Measurements from ENCODE around the gene SPATA45. TPM values are rescaled to one million over a fixed set of nuclear protein-coding genes. Genes with fewer than 3 reads are reported as not detected.

SPATA45 gene
- total and polyA plus RNA-seq, 2 of the 13 experiments (the other 11 are each of a cell fraction or from before 2014, with no cell fraction given) = 0.17 to 0.64 TPM

GRCh38 chr1:212858461-212859265 lies 11.2 kb upstream of the SPATA45 start (continued):
- TF ChIP-seq, protein P1, sequence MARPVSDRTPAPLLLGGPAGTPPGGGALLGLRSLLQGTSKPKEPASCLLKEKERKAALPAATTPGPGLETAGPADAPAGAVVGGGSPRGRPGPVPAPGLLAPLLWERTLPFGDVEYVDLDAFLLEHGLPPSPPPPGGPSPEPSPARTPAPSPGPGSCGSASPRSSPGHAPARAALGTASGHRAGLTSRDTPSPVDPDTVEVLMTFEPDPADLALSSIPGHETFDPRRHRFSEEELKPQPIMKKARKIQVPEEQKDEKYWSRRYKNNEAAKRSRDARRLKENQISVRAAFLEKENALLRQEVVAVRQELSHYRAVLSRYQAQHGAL (CRISPR knock-in tag; IDR thresholded peaks at IDR 0.05; ENCODE audit: not compliant biosample characterization) = peak; percentile 32
- no peak for TF ChIP-seq ZSCAN20 (CRISPR knock-in tag; IDR thresholded peaks at IDR 0.05; ENCODE audit: borderline replicate concordance)
- no peak; the same call in 1 of the 2 replicates for TF ChIP-seq E2F1 (CRISPR knock-in tag; IDR thresholded peaks at IDR 0.05)
- TF ChIP-seq HOXA3 (CRISPR knock-in tag; IDR thresholded peaks at IDR 0.05) = 0 out of 2 replicates have a peak, but pooled peaks have one; percentile 10
- no peak for TF ChIP-seq ATAD3A (CRISPR knock-in tag; IDR thresholded peaks at IDR 0.05)
- TF ChIP-seq, protein P2, sequence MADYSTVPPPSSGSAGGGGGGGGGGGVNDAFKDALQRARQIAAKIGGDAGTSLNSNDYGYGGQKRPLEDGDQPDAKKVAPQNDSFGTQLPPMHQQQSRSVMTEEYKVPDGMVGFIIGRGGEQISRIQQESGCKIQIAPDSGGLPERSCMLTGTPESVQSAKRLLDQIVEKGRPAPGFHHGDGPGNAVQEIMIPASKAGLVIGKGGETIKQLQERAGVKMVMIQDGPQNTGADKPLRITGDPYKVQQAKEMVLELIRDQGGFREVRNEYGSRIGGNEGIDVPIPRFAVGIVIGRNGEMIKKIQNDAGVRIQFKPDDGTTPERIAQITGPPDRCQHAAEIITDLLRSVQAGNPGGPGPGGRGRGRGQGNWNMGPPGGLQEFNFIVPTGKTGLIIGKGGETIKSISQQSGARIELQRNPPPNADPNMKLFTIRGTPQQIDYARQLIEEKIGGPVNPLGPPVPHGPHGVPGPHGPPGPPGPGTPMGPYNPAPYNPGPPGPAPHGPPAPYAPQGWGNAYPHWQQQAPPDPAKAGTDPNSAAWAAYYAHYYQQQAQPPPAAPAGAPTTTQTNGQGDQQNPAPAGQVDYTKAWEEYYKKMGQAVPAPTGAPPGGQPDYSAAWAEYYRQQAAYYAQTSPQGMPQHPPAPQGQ (CRISPR knock-in tag; IDR thresholded peaks at IDR 0.05; ENCODE audit: borderline replicate concordance) = no peak
- no peak for TF ChIP-seq CCAR2 (optimal IDR thresholded peaks at IDR 0.05; ENCODE audit: low read depth, low read length)
- TF ChIP-seq ZSCAN9 (CRISPR knock-in tag; IDR thresholded peaks at IDR 0.05; ENCODE audit: borderline replicate concordance) = no peak
- no peak for TF ChIP-seq SCMH1 (CRISPR knock-in tag; IDR thresholded peaks at IDR 0.05; ENCODE audit: borderline replicate concordance)
- no peak for TF ChIP-seq ZNF331 (CRISPR knock-in tag; IDR thresholded peaks at IDR 0.05)
- no peak for TF ChIP-seq CEBPB (IDR thresholded peaks at IDR 0.05; ENCODE audit: borderline replicate concordance, low read depth, low read length)
- TF ChIP-seq MYC (CRISPR knock-in tag; IDR thresholded peaks at IDR 0.05; ENCODE audit: borderline replicate concordance) = peak; percentile 11; the same call in 1 of the 2 replicates
- no peak for TF ChIP-seq RXRB (CRISPR knock-in tag; IDR thresholded peaks at IDR 0.05; ENCODE audit: borderline replicate concordance)
- no peak for TF ChIP-seq PRDM10 (CRISPR knock-in tag; IDR thresholded peaks at IDR 0.05; ENCODE audit: low read depth)
- TF ChIP-seq CBFB (CRISPR knock-in tag; IDR thresholded peaks at IDR 0.05) = no peak
- TF ChIP-seq ZBTB21 (CRISPR knock-in tag; IDR thresholded peaks at IDR 0.05) = no peak

All from HepG2 (cell line).